Skeletal muscle tissue (tissue), 4 donors: ENCODE results near the gene SPATA33. TPM values are rescaled to one million over a fixed set of nuclear protein-coding genes. Genes with fewer than 3 reads are reported as not detected.

Source experiments
- H3K27ac ChIP-seq: one replicate; pipeline ENCODE4 v1.7.0; 2013; ENCODE audit warnings: mild to moderate bottlenecking, low read depth, low read length, inconsistent platforms
- H3K27me3 ChIP-seq, 3 donors: one replicate each; pipeline ENCODE4 v1.7.0; 2013; ENCODE audit warnings: low read length in 3 of 3; ENCODE audit not compliant: control insufficient read depth in 3 of 3, insufficient read depth in 3 of 3
- H3K36me3 ChIP-seq, 3 donors: one replicate each; pipeline ENCODE4 v1.7.0; 2013; ENCODE audit warnings: low read length in 3 of 3; ENCODE audit not compliant: control insufficient read depth in 3 of 3, insufficient read depth in 3 of 3
- H3K4me1 ChIP-seq, 3 donors: one replicate each; pipeline ENCODE4 v1.7.0; 2013; ENCODE audit warnings: low read length in 3 of 3, mild to moderate bottlenecking in 3 of 3; ENCODE audit not compliant: control insufficient read depth in 3 of 3, insufficient read depth in 3 of 3
- H3K4me3 ChIP-seq, 3 donors: one replicate each; pipeline ENCODE4 v1.7.0; 2013; ENCODE audit warnings: low read length in 3 of 3
- H3K9ac ChIP-seq, 3 donors: one replicate each; pipeline ENCODE4 v1.7.0; 2013; ENCODE audit warnings: low read length in 3 of 3, mild to moderate bottlenecking in 3 of 3, moderate library complexity in 2 of 3, low read depth in 1 of 3
- H3K9me3 ChIP-seq, 3 donors: one replicate each; pipeline ENCODE4 v1.7.0; 2013; ENCODE audit warnings: low read length in 3 of 3; ENCODE audit not compliant: control insufficient read depth in 3 of 3
- total RNA-seq: library from RNA; depleted of rRNA; stranded (reverse); fragments of >200 nt; gene quantifications from one replicate; pipeline ENCODE4 v1.2.3, GENCODE V29; 2014
- donor health status: Osteomylitis.

The SPATA33 gene
- total RNA-seq, 1 donor from 2014 or later: 2.1 TPM

DNA sequence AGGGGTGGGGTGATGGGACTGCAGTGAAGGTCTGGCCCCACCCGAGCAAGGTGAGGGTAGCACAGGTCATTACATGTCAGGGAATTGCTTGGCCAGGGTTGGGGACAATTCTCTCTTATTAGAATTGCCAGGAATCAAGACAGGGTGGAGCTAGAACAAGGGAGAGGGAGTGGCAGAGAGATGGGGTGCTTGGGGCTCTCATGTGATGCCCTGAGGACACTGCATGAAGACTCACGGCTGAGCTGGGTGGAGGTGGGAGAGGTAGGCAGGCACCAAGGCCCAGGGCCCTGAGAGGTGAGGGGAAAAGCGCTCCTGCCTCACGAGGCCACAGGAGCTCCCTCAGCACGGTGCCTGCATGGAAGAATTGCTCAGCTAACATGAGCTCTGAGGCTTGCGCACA lies 40.6 kb upstream of the SPATA33 start:
- Histone ChIP-seq H3K27me3 (peaks cover 34 to 61% (median 48%) of the 10 kb centered on the region in 3 donors), H3K4me3 (no peak overlapping the region), H3K36me3 (no peaks in the 10 kb centered on the region), H3K9me3 (no peaks in the 10 kb centered on the region), H3K9ac (no peak overlapping the region), H3K4me1 (peaks cover 0 to 6% (median 0%) of the 10 kb centered on the region in 3 donors), H3K27ac (no peak overlapping the region)

DNA sequence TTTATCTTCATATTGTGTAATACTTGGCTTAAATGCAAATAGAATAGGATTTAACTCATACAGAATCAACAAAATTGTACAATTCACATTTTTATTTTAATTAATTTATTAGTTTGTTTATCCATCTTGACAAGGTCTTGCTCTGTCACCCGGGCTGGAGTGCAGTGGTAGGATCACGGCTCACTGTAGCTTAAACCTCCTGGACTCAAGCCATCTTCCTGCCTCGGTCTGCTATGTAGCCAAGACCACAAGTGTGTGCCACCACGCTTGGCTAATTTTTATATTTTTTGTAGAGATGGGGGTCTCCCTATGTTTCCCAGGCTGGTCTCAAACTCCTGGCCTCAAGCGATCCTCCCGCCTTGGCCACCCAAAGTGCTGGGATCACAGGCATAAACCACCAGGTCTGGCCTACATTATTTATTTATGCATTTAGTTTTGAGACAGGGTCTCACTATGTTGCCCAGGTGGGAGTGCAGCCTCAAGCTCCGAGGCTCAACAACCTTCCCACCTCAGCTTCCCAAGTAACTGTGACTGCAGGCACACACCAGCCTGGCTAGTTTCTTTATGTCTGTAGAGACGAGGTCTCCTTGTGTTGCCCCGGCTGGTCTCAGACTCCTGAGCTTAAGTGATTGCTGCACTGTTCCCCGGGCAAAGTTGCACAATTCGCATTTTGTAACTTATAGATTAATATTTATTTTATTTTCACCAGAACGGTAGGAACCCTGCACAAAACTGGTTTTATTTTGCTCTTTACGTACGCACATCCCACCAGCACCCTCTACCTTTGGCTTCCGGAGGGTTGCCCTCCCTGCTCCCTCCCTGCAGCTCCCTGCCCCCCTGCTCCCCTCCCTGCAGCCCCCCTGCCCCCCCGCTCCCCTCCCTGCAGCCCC lies 39.3 kb upstream of the SPATA33 start:
- Histone ChIP-seq H3K4me1 (peaks cover 0 to 6% (median 0%) of the 10 kb centered on the region in 3 donors), H3K9ac (no peak overlapping the region), H3K27ac (no peak overlapping the region), H3K4me3 (no peak overlapping the region), H3K9me3 (no peaks in the 10 kb centered on the region), H3K36me3 (no peaks in the 10 kb centered on the region), H3K27me3 (peaks cover 31 to 57% (median 41%) of the 10 kb centered on the region in 3 donors)

DNA sequence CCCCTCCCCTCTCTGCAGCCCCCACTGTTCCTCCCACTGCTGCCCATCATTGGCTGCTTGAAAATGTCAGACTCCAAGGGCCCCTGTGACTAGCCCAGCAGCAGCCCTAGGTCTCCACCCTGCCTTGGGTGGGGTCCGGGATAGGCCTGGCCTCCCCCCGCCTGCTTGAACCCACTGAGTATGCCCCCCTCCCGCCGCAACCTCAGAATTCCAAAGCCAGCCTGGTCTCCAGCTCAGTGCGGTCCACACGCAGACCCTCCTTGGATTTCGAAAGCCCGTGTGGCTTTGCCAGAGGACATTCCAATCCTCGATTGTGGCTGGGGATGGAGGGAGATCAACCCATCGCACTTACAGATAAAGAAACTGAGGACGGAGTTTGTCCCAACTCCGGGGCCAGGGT lies 37.8 kb upstream of the SPATA33 start:
- H3K27ac ChIP-seq: no peak overlapping the region
- H3K4me1 ChIP-seq: peaks cover 0 to 8% (median 0%) of the 10 kb centered on the region in 3 donors
- no peaks in the 10 kb centered on the region for H3K9me3 ChIP-seq
- H3K36me3 ChIP-seq: no peaks in the 10 kb centered on the region
- H3K9ac ChIP-seq: no peak overlapping the region
- H3K27me3 ChIP-seq: peaks cover 35 to 57% (median 49%) of the 10 kb centered on the region in 3 donors
- no peak overlapping the region for H3K4me3 ChIP-seq

DNA sequence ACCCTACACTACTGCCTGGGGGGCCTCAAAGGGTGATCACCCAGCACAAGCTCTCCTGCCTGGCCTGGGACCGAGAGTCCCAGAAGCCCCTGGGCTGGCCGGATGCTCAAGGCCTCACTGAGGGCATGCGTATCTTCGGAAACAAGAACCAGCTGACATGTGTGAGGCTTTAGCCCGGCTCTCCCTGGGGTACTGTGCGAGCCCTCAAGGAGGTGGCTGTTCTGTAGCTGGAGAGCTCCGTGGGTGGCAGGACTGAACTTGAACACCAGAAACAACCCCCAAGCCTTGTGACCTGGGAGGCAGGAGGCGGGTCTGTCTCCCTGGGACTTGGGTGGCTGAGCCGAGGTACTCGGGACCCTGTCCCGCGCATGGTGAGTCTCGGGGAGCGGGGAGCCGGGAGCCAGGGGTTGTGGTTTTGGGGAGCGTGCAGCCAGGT lies 37.2 kb upstream of the SPATA33 start:
- Histone ChIP-seq H3K9ac (no peak overlapping the region), H3K27me3 (peaks cover 36 to 57% (median 48%) of the 10 kb centered on the region in 3 donors), H3K4me1 (peaks cover 0 to 8% (median 0%) of the 10 kb centered on the region in 3 donors), H3K27ac (no peak overlapping the region), H3K9me3 (no peaks in the 10 kb centered on the region), H3K36me3 (no peaks in the 10 kb centered on the region), H3K4me3 (no peak overlapping the region)

DNA sequence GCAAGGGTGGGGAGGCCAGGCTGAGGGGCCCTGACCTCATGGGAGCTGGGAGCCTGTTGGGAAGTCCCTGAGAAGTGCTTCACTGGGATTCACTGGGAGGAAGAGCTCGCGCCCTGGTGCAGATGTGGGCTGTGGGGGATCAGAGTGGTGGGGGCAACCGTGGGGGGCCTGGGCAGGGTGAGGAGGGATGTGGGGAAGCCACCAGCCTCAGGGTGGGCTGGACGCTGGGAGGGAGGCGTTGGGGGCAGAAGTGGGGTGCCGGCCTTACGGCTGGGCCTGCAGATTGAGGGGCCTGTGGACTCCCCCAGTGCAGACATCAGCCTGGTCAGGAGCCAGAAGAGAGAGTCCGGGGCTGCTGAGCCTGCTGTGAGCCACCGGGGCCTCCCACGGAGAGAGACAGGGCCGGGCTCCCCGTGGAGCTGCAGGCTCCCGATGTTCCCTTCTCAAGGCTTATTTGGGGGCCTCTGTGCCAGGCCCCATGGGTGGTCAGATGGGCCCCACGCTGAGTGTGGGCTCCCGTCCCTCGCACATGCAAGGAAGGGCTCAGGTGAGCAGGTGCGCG lies 36.4 kb upstream of the SPATA33 start:
- H3K36me3 ChIP-seq: no peaks in the 10 kb centered on the region
- no peak overlapping the region for H3K27ac ChIP-seq
- H3K9ac ChIP-seq: no peak overlapping the region
- peaks cover 42 to 57% (median 51%) of the 10 kb centered on the region in 3 donors for H3K27me3 ChIP-seq
- H3K4me1 ChIP-seq: peaks cover 0 to 8% (median 0%) of the 10 kb centered on the region in 3 donors
- H3K9me3 ChIP-seq: no peaks in the 10 kb centered on the region
- H3K4me3 ChIP-seq: no peak overlapping the region

DNA sequence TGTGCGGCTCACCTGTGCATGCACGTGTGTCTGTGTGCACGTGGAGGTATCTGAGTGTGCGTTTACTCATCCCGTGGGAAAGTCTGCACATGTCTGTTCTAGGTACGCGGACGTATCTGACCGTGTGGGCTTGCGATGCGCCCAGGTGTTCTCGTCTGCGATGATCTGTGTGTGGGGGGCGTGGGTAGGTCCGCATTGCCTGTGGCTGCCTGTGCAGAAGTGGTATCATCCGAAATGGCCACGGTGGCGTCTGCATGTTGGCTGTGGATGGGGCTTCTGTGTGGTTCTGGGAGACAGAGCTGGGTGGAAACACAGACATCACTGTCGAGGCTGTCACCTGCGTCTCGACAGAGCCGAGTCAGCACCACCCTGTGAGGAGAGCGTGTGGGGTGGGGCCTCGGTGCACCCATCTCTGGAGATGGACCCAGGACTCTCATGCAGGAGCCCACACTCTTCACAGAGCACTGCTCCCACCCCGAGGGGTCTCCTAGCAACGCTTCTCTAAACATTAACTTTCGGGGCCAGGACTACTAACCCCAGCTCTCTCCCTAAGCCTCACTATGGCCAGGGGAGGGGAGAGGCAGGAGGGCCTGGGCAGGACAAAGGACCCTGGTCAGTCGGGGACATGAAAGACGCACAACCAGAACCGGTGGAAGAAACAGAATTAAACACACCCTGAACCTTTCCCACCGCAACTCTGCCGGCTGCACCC lies 35.8 kb upstream of the SPATA33 start:
- peaks cover 42 to 54% (median 47%) of the 10 kb centered on the region in 3 donors for H3K27me3 ChIP-seq

DNA sequence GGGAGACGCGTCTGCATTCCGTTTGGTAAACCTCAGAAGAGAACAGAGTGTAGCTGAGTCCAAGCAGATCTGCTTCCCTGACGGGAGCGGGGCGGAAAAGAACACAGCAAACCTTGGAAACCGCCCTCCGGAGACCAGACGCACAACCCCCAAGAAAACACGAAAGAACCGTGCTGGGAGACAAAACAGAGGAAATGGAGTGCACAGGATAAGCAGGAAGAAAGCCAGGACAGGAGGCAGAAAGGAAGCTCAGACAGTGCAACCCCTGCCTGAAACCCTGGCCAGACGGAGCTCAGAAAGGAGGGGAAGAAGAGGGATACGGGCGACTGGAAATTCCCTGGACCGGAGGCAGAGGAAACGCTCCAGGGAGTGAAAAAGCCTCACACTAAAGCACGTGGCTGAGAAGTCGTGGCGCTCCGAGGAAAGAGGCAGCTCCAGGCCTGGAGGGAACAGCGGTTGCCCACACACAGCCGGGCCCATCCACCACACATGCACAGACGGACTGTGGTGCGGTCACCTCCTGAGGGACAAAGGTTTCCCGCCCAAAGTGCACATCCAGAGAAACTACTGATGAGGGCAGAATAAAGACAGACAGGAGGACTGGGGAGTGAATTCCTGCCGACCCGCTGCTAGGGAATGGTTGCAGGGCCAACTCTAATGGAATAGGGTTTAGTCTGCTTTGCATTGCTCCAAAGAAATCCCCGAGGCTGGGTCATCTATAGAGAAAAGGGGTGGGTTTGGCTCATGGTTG lies 34.0 kb upstream of the SPATA33 start:
- Histone ChIP-seq H3K36me3 (no peaks in the 10 kb centered on the region), H3K9me3 (no peaks in the 10 kb centered on the region), H3K4me3 (no peak overlapping the region), H3K27ac (no peak overlapping the region), H3K4me1 (peaks cover 0 to 3% (median 0%) of the 10 kb centered on the region in 3 donors), H3K9ac (no peak overlapping the region), H3K27me3 (peaks cover 42 to 51% (median 47%) of the 10 kb centered on the region in 3 donors)

More for the DNA sequence above, 35.8 kb upstream of the SPATA33 start:
- no peak overlapping the region for H3K9ac ChIP-seq
- H3K27ac ChIP-seq: no peak overlapping the region
- no peaks in the 10 kb centered on the region for H3K9me3 ChIP-seq
- H3K36me3 ChIP-seq: no peaks in the 10 kb centered on the region
- H3K4me3 ChIP-seq: no peak overlapping the region
- H3K4me1 ChIP-seq: peaks cover 0 to 6% (median 0%) of the 10 kb centered on the region in 3 donors

DNA sequence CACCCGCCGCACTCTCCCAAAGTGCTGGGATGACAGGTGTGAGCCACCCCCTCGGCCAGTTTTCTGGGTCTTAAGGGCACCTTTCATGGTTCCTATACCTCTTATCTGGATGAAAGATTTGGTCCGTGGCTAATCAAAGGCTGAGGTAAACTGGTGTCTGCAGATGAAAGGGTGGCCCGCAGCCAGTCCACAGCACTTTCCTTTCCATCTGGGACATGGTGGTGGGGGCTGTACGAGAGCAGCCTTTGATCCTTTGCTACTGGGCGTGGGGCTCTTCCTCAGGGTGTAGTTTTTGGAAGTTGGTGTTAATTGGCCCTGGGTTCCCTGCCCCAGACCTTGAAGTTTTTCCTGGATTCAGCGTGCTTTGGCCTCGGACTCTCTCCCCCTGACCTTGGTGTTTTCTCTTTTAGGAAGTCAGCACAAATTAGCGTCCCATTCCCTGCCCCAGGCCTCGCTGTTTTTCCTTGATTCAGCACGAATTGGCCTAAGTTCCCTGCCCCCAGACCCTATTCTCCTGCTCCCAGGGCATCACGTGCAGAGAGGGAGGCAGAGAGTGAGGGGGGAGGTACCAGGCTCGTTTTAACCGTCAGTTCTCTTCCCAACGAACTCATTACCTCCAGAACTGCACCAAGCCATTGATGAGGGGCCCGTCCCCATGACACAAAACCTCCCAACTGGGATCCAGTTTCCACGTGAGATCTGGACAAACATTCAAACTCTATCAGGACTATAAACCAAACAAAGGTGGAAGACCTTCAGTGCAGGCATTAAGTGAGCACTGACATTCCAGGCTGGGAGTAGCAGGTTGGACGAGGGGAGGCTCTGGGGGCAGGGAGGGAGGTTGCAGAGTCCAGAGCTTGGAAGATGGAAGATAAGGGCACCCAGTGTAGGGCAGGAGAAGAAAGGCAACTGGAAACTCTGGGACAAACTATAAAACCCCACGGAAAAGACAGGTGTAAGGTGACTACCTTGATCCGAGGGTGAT lies 32.6 kb upstream of the SPATA33 start:
- no peak overlapping the region for H3K27ac ChIP-seq
- no peak overlapping the region for H3K9ac ChIP-seq
- H3K4me1 ChIP-seq: peaks cover 0 to 3% (median 0%) of the 10 kb centered on the region in 3 donors
- H3K27me3 ChIP-seq: peaks cover 44 to 47% (median 47%) of the 10 kb centered on the region in 3 donors
- H3K9me3 ChIP-seq: no peaks in the 10 kb centered on the region
- H3K4me3 ChIP-seq: no peak overlapping the region
- H3K36me3 ChIP-seq: no peaks in the 10 kb centered on the region
